HK-2 (cell line): ENCODE data around the gene PARP1.
"Not testable (repeated sequence)": the region's sequence is repeated elsewhere in the genome, so short reads cannot be mapped to it uniquely, and the experiment has no call there.

Experiments used
- DNase-seq: peaks from one replicate; pipeline ENCODE4 v3.0.0-alpha.2; 2018; ENCODE audit not compliant: unreplicated experiment

PARP1 gene

GRCh38 chr1:226428791-226429461 lies 21.0 kb upstream of the PARP1 start:
- DNase-seq = peak; percentile 60

GRCh38 chr1:226428348-226428747 lies 20.5 kb upstream of the PARP1 start:
- no peak for DNase-seq

- no peak for DNase-seq
Measured at GRCh38 chr1:226427131-226427530, 19.2 kb upstream of the PARP1 start.

GRCh38 chr1:226426395-226426794 lies 18.5 kb upstream of the PARP1 start:
- DNase-seq = not testable (repeated sequence)

GRCh38 chr1:226425431-226426031 lies 17.6 kb upstream of the PARP1 start:
- no peak for DNase-seq

GRCh38 chr1:226425004-226425378 lies 17.1 kb upstream of the PARP1 start:
- no peak for DNase-seq

- no peak for DNase-seq
Measured at GRCh38 chr1:226424221-226425003, 16.5 kb upstream of the PARP1 start.

GRCh38 chr1:226422478-226422877 lies 14.6 kb upstream of the PARP1 start:
- no peak for DNase-seq

- no peak for DNase-seq
Measured at GRCh38 chr1:226420897-226421296, 13.0 kb upstream of the PARP1 start.

- no peak for DNase-seq
Measured at GRCh38 chr1:226420328-226420727, 12.4 kb upstream of the PARP1 start.

GRCh38 chr1:226419284-226420029 lies 11.6 kb upstream of the PARP1 start:
- no peak for DNase-seq

GRCh38 chr1:226417830-226418546 lies 10.1 kb upstream of the PARP1 start:
- DNase-seq = no peak

- no peak for DNase-seq
Measured at GRCh38 chr1:226417350-226417749, 9.5 kb upstream of the PARP1 start.

GRCh38 chr1:226414098-226414698 lies 6.3 kb upstream of the PARP1 start:
- no peak for DNase-seq

GRCh38 chr1:226411619-226412018 lies 3.7 kb upstream of the PARP1 start:
- DNase-seq = no peak

GRCh38 chr1:226410958-226411357 lies 3.1 kb upstream of the PARP1 start:
- no peak for DNase-seq

- DNase-seq = no peak
Measured at GRCh38 chr1:226409392-226409791, 1.5 kb upstream of the PARP1 start.

- no peak for DNase-seq
Measured at GRCh38 chr1:226408285-226409184, 642 bp upstream of the PARP1 start.

GRCh38 chr1:226407199-226407496 lies 745 bp downstream of the PARP1 start:
- no peak for DNase-seq

- peak; percentile 32 for DNase-seq
Measured at GRCh38 chr1:226406401-226406881, 1.5 kb downstream of the PARP1 start.
